HCT116 (cell line): ENCODE measurements around the gene GLP2R. TPM values are rescaled to one million over a fixed set of nuclear protein-coding genes. Genes with fewer than 3 reads are reported as not detected.

Experiments used
- ATAC-seq: fragments of 200-7000 bp; cut with Tn5 transposase; 2 replicates; pipeline ENCODE4 v1.9.1; 2020; ENCODE audit warnings: mild to moderate bottlenecking, moderate library complexity
- BruUV-seq: library from RNA; stranded (reverse); fragments of 400-500 nt; replicated peaks from 2 replicates; lab custom pipeline; 2021; lab: Mats Ljungman, UMichigan
- CTCF ChIA-PET: fragments of 300-600 bp; sonication (Branson Sonifier 250); formaldehyde crosslinking; loops from one replicate; lab custom pipeline; 2021; ENCODE audit warnings: antibody characterized with exemption; lab: Charles Lee
- POLR2A ChIA-PET: fragments of 300-600, 350-600 bp; sonication (Branson Sonifier 250); formaldehyde crosslinking; loops from one replicate; lab custom pipeline; 2021; ENCODE audit warnings: antibody characterized with exemption; lab: Charles Lee
- RAD21 ChIA-PET, 2 experiments: fragments of 300-600 bp; sonication (Branson Sonifier 250); formaldehyde crosslinking; loops; one replicate each; lab custom pipeline; 2023; ENCODE audit warnings: low total read pairs in 2 of 2; ENCODE audit not compliant: uncharacterized antibody in 2 of 2, unreplicated experiment in 2 of 2, low non-redundant PET in 1 of 2; lab: Charles Lee
- DNase-seq: peaks from one replicate; pipeline ENCODE4 v3.0.0-alpha.2; 2010; ENCODE audit warnings: low read depth, low spot score
- H2AFZ ChIP-seq: fragments of 200-600 bp; shearing (Covaris generic), sonication (generic); 2 replicates; pipeline ENCODE4 v1.6.1; 2017; ENCODE audit warnings: low read depth, mixed run types, mixed read lengths, antibody characterized with exemption, low read length; ENCODE audit not compliant: poor library complexity, severe bottlenecking
- H3K27ac ChIP-seq: 2 replicates; pipeline ENCODE4 v1.5.1; 2012; ENCODE audit warnings: low read depth, low read length
- H3K27me3 ChIP-seq: fragments of 200-600 bp; sonication (generic); 2 replicates; pipeline ENCODE4 v1.6.1; 2016; ENCODE audit warnings: mixed run types, low read length, mixed read lengths; ENCODE audit not compliant: insufficient read depth
- H3K36me3 ChIP-seq, 2 experiments: fragments of 200-500 bp in 1 of 2; fragments of 200-600 bp in 1 of 2; sonication (Bioruptor generic) in 1 of 2; sonication (generic) in 1 of 2; 2 replicates each; pipeline versions ENCODE4 v1.5.1 to v1.6.1; 2014 to 2016; ENCODE audit warnings: low read length in 2 of 2, inconsistent platforms in 1 of 2, mixed read lengths in 1 of 2, mixed run types in 1 of 2; ENCODE audit not compliant: insufficient read depth in 2 of 2, control insufficient read depth in 1 of 2
- H3K4me1 ChIP-seq, 2 experiments: fragments of 200-600 bp in 1 of 2; sonication (generic) in 1 of 2; 2 replicates each; pipeline versions ENCODE4 v1.5.1 to v1.6.1; 2012 to 2017; ENCODE audit warnings: low read length in 2 of 2, inconsistent platforms in 1 of 2, mild to moderate bottlenecking in 1 of 2, mixed read lengths in 1 of 2, mixed run types in 1 of 2, moderate library complexity in 1 of 2; ENCODE audit not compliant: insufficient read depth in 2 of 2, control insufficient read depth in 1 of 2
- H3K4me2 ChIP-seq: fragments of 200-600 bp; sonication (generic); 2 replicates; pipeline ENCODE4 v1.6.1; 2017; ENCODE audit warnings: mixed run types, low read length, mixed read lengths
- H3K4me3 ChIP-seq, 2 experiments: fragments of 200-600 bp in 1 of 2; sonication (generic) in 1 of 2; replicated peaks in 1 of 2; 2 replicates each; pipeline ENCODE4 v1.5.1; 2011 to 2016; ENCODE audit warnings: low read length in 2 of 2, control low read depth in 1 of 2, low read depth in 1 of 2, mild to moderate bottlenecking in 1 of 2, mixed read lengths in 1 of 2, mixed run types in 1 of 2
- H3K79me2 ChIP-seq: fragments of 200-600 bp; sonication (generic); 2 replicates; pipeline ENCODE4 v1.6.1; 2017; ENCODE audit warnings: mild to moderate bottlenecking, mixed run types, low read length, moderate library complexity, mixed read lengths; ENCODE audit not compliant: insufficient read depth
- H3K9ac ChIP-seq: fragments of 200-600 bp; sonication (generic); 2 replicates; pipeline ENCODE4 v1.6.1; 2016; ENCODE audit warnings: low read length, mixed read lengths
- H3K9me2 ChIP-seq: fragments of 200-600 bp; sonication (generic), shearing (Covaris generic); 2 replicates; pipeline ENCODE4 v1.6.1; 2017; ENCODE audit warnings: mixed run types, mild to moderate bottlenecking, moderate library complexity; ENCODE audit not compliant: insufficient read depth
- H3K9me3 ChIP-seq, 2 experiments: fragments of 200-500 bp in 1 of 2; fragments of 200-600 bp in 1 of 2; sonication (Bioruptor generic) in 1 of 2; sonication (generic) in 1 of 2; 2 replicates each; pipeline ENCODE4 v1.6.1; 2014 to 2017; ENCODE audit warnings: low read length in 2 of 2, mixed read lengths in 2 of 2, inconsistent platforms in 1 of 2, low read depth in 1 of 2, mild to moderate bottlenecking in 1 of 2, mixed run types in 1 of 2, moderate library complexity in 1 of 2; ENCODE audit not compliant: control insufficient read depth in 1 of 2, insufficient read depth in 1 of 2
- H4K20me1 ChIP-seq: fragments of 200-600 bp; sonication (generic), shearing (Covaris generic); 2 replicates; pipeline ENCODE4 v1.6.1; 2017; ENCODE audit warnings: mixed run types, mild to moderate bottlenecking, moderate library complexity; ENCODE audit not compliant: insufficient read depth
- CBX3 ChIP-seq: IDR thresholded peaks from 2 replicates; pipeline ENCODE4 v1.6.1; 2012; ENCODE audit warnings: low read depth
- CEBPB ChIP-seq: IDR thresholded peaks from 2 replicates; pipeline ENCODE4 v1.6.1; 2012; ENCODE audit warnings: low read depth
- ELF1 ChIP-seq: IDR thresholded peaks from 2 replicates; pipeline ENCODE4 v1.6.1; 2012; ENCODE audit warnings: low read depth, borderline replicate concordance
- EZH2phosphoT487 ChIP-seq: fragments of 200-600 bp; IDR thresholded peaks from 2 replicates; pipeline ENCODE4 v1.6.1; 2018; ENCODE audit warnings: antibody characterized with exemption, borderline replicate concordance
- FOSL1 ChIP-seq: IDR thresholded peaks from 2 replicates; pipeline ENCODE4 v1.6.1; 2012; ENCODE audit warnings: low read depth
- JUND ChIP-seq: IDR thresholded peaks from 2 replicates; pipeline ENCODE4 v1.6.1; 2012
- MAX ChIP-seq: IDR thresholded peaks from 2 replicates; pipeline ENCODE4 v1.6.1; 2012
- RAD21 ChIP-seq: IDR thresholded peaks from 2 replicates; pipeline ENCODE4 v1.6.1; 2012; ENCODE audit warnings: low read depth, mild to moderate bottlenecking
- REST ChIP-seq: IDR thresholded peaks from 2 replicates; pipeline ENCODE4 v1.6.1; 2012; ENCODE audit warnings: low read depth
- SP1 ChIP-seq: IDR thresholded peaks from 2 replicates; pipeline ENCODE4 v1.6.1; 2012; ENCODE audit warnings: low read depth
- SRF ChIP-seq: IDR thresholded peaks from 2 replicates; pipeline ENCODE4 v1.6.1; 2012; ENCODE audit warnings: low read depth
- YY1 ChIP-seq: IDR thresholded peaks from 2 replicates; pipeline ENCODE4 v1.6.1; 2011; ENCODE audit warnings: low read length, low read depth, moderate library complexity, mild to moderate bottlenecking; ENCODE audit not compliant: insufficient replicate concordance; ENCODE audit errors: extremely low read depth
- ZBTB33 ChIP-seq: IDR thresholded peaks from 2 replicates; pipeline ENCODE4 v1.6.1; 2011; ENCODE audit warnings: mild to moderate bottlenecking, low read length, moderate library complexity; ENCODE audit not compliant: insufficient replicate concordance; ENCODE audit errors: extremely low read depth
- ZFX ChIP-seq: fragments of 450-650 bp; IDR thresholded peaks from 2 replicates; pipeline ENCODE4 v1.6.1; 2017
- ZNF274 ChIP-seq: fragments of 200-500 bp; sonication (Bioruptor generic); IDR thresholded peaks from 2 replicates; pipeline ENCODE4 v1.6.1; 2014; ENCODE audit warnings: mild to moderate bottlenecking, low read depth, low read length, inconsistent platforms
- intact Hi-C: fragments of 100-400 bp; cut with micrococcal nuclease; formaldehyde crosslinking; loops from 2 replicates; pipeline ENCODE4 v1.10.0; 2022
- total RNA-seq: library from RNA; stranded (reverse); gene quantifications from one replicate; pipeline ENCODE4 v1.2.1, GENCODE V29; 2021; ENCODE audit not compliant: unreplicated experiment
- TF ChIP-seq, protein P1 (sequence below), 3 experiments: fragments of 200-600 bp in 1 of 3; sonication (generic) in 1 of 3; IDR thresholded peaks in 2 of 3; conservative IDR thresholded peaks in 1 of 3; 2 replicates each; pipeline ENCODE4 v1.5.1; 2012 to 2017; ENCODE audit warnings: low read depth in 2 of 3, low read length in 2 of 3, antibody characterized with exemption in 1 of 3, borderline replicate concordance in 1 of 3, control low read depth in 1 of 3, mild to moderate bottlenecking in 1 of 3, mixed read lengths in 1 of 3, mixed run types in 1 of 3, moderate library complexity in 1 of 3; ENCODE audit not compliant: insufficient read depth in 1 of 3

GLP2R gene
- total RNA-seq, 1 experiment from 2014 or later: not detected

DNA sequence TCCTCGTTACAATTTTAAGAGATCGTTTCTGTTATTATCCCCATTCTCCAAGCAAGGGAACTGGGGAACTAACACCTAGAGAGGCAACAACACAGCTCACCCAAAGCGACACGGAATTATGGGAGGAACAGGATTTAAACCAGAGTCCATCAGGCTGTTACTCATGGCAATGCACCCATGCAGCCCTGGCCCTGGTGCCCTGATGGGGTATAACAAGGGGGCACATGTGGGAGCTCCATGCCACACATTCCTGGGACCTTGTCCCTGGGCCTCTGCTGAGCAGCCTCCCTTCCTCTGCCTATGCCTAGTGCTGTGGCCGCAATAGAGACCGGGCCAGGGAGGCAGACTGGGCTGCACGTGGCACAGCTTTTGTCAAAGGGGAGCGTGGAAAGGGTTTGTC lies 92.6 kb downstream of the GLP2R start (continued):
- TF ChIP-seq, protein P1, sequence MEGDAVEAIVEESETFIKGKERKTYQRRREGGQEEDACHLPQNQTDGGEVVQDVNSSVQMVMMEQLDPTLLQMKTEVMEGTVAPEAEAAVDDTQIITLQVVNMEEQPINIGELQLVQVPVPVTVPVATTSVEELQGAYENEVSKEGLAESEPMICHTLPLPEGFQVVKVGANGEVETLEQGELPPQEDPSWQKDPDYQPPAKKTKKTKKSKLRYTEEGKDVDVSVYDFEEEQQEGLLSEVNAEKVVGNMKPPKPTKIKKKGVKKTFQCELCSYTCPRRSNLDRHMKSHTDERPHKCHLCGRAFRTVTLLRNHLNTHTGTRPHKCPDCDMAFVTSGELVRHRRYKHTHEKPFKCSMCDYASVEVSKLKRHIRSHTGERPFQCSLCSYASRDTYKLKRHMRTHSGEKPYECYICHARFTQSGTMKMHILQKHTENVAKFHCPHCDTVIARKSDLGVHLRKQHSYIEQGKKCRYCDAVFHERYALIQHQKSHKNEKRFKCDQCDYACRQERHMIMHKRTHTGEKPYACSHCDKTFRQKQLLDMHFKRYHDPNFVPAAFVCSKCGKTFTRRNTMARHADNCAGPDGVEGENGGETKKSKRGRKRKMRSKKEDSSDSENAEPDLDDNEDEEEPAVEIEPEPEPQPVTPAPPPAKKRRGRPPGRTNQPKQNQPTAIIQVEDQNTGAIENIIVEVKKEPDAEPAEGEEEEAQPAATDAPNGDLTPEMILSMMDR (IDR thresholded peaks at IDR 0.05 in 2 of 3, conservative IDR thresholded peaks at IDR 0.05 in 1 of 3; ENCODE audit: borderline replicate concordance in 1 of 3, insufficient read depth in 1 of 3, low read depth in 2 of 3, low read length in 2 of 3): no peak
- TF ChIP-seq, all 23 proteins: peak for 0

GRCh38 chr17:9918804-9919352 lies 93.2 kb downstream of the GLP2R start:
- H3K27ac ChIP-seq: no peak overlapping the region
- no peaks in the 10 kb centered on the region for H3K79me2 ChIP-seq
- H3K4me3 ChIP-seq: no peak overlapping the region
- H3K4me1 ChIP-seq: no peaks in the 10 kb centered on the region
- POLR2A ChIA-PET: no interaction called here
- CTCF ChIA-PET: no interaction called here
- BruUV-seq: no TSS peak
- RAD21 ChIA-PET: no interaction called here
- H3K4me2 ChIP-seq: no peak overlapping the region
- no peak overlapping the region for H3K9ac ChIP-seq
- no peaks in the 10 kb centered on the region for H3K36me3 ChIP-seq
- no peak for DNase-seq
- no peaks in the 10 kb centered on the region for H4K20me1 ChIP-seq
- intact Hi-C loops: no loop called here
- no peaks in the 10 kb centered on the region for H3K27me3 ChIP-seq
- no peak overlapping the region for H2AFZ ChIP-seq
- no peaks in the 10 kb centered on the region for H3K9me2 ChIP-seq
- no peaks in the 10 kb centered on the region for H3K9me3 ChIP-seq
- no peak for ATAC-seq
- TF ChIP-seq EZH2phosphoT487 (no peak), SP1 (no peak), ZFX (no peak), MAX (no peak), FOSL1 (no peak), CEBPB (no peak), SRF (no peak), ELF1 (no peak), YY1 (no peak), REST (no peak), CBX3 (no peak), JUND (no peak), ZBTB33 (no peak), RAD21 (no peak), ZNF274 (no peak)
